Astrocyte (in vitro differentiated cells and primary cell): ENCODE results near the gene SYNGR2. TPM values are rescaled to one million over a fixed set of nuclear protein-coding genes. Genes with fewer than 3 reads are reported as not detected.

Experiments
- DNase-seq: peaks from one replicate; pipeline ENCODE4 v3.0.0-alpha.2; 2010; ENCODE audit warnings: low read depth
- FAIRE-seq: peaks from 2 replicates; lab custom pipeline; 2011; peaks lifted over from hg19 to GRCh38; lab: Jason Lieb, UNC
- H2AFZ ChIP-seq: 2 replicates; pipeline ENCODE4 v1.6.0; 2012; ENCODE audit warnings: low read depth, low read length, inconsistent platforms
- H3K27ac ChIP-seq: 2 replicates; pipeline ENCODE4 v1.5.1; 2011; ENCODE audit warnings: low read depth, low read length, inconsistent platforms
- H3K27me3 ChIP-seq: 2 replicates; pipeline ENCODE4 v1.6.0; 2011; ENCODE audit warnings: low read length, inconsistent platforms; ENCODE audit not compliant: insufficient read depth
- H3K36me3 ChIP-seq: 2 replicates; pipeline ENCODE4 v1.5.1; 2011; ENCODE audit warnings: low read length, inconsistent platforms; ENCODE audit not compliant: insufficient read depth
- H3K4me1 ChIP-seq: 2 replicates; pipeline ENCODE4 v1.5.1; 2011; ENCODE audit warnings: low read length, inconsistent platforms; ENCODE audit not compliant: insufficient read depth
- H3K4me2 ChIP-seq: 2 replicates; pipeline ENCODE4 v1.6.0; 2012; ENCODE audit warnings: low read length, inconsistent platforms
- H3K4me3 ChIP-seq: 2 replicates; pipeline ENCODE4 v1.5.1; 2011; ENCODE audit warnings: low read depth, mild to moderate bottlenecking, low read length, inconsistent platforms; ENCODE audit not compliant: insufficient read depth
- H3K79me2 ChIP-seq: 2 replicates; pipeline ENCODE4 v1.6.0; 2012; ENCODE audit warnings: mild to moderate bottlenecking, low read length, inconsistent platforms; ENCODE audit not compliant: insufficient read depth
- H3K9ac ChIP-seq: 2 replicates; pipeline ENCODE4 v1.6.0; 2012; ENCODE audit warnings: mild to moderate bottlenecking, low read length, inconsistent platforms
- H3K9me3 ChIP-seq: 2 replicates; pipeline ENCODE4 v1.5.1; 2012; ENCODE audit warnings: low read depth, mild to moderate bottlenecking, low read length, inconsistent platforms; ENCODE audit not compliant: insufficient read depth
- H4K20me1 ChIP-seq: 2 replicates; pipeline ENCODE4 v1.6.0; 2012; ENCODE audit warnings: low read length, inconsistent platforms; ENCODE audit not compliant: insufficient read depth
- H3K27ac Mint-ChIP-seq: one replicate; pipeline ENCODE4 v1.8.0; 2021; ENCODE audit warnings: mild to moderate bottlenecking, mixed read lengths; ENCODE audit not compliant: unreplicated experiment
- H3K27me3 Mint-ChIP-seq: one replicate; pipeline ENCODE4 v1.8.0; 2021; ENCODE audit warnings: low read depth, mixed read lengths; ENCODE audit not compliant: unreplicated experiment
- H3K36me3 Mint-ChIP-seq: one replicate; pipeline ENCODE4 v1.8.0; 2021; ENCODE audit warnings: low read depth, mixed read lengths; ENCODE audit not compliant: unreplicated experiment
- H3K4me1 Mint-ChIP-seq: one replicate; pipeline ENCODE4 v1.8.0; 2021; ENCODE audit warnings: low read depth, mixed read lengths; ENCODE audit not compliant: unreplicated experiment
- H3K4me3 Mint-ChIP-seq: one replicate; pipeline ENCODE4 v1.8.0; 2021; ENCODE audit warnings: mild to moderate bottlenecking, moderate library complexity, mixed read lengths; ENCODE audit not compliant: unreplicated experiment
- H3K9me3 Mint-ChIP-seq: one replicate; pipeline ENCODE4 v1.8.0; 2021; ENCODE audit warnings: mild to moderate bottlenecking, mixed read lengths; ENCODE audit not compliant: unreplicated experiment
- CTCF ChIP-seq: IDR thresholded peaks from 2 replicates; pipeline ENCODE4 v1.5.1; 2011; ENCODE audit warnings: low read depth, mild to moderate bottlenecking, inconsistent platforms, low read length, moderate library complexity; ENCODE audit not compliant: insufficient read depth
- EZH2 ChIP-seq: IDR thresholded peaks from 2 replicates; pipeline ENCODE4 v1.6.1; 2012; ENCODE audit warnings: mild to moderate bottlenecking, low read length, inconsistent platforms; ENCODE audit not compliant: insufficient read depth
- total RNA-seq: library from RNA; stranded (reverse); gene quantifications from 2 replicates; pipeline ENCODE4 v1.2.1, GENCODE V29; 2021

SYNGR2 gene
- total RNA-seq, 1 donor from 2014 or later = 82.2 TPM

- Mint-ChIP-seq H3K4me1 (peaks cover 15% of the 10 kb centered on the region), H3K27me3 (peaks cover 3% of the 10 kb centered on the region), H3K9me3 (no peaks in the 10 kb centered on the region), H3K27ac (peak overlapping the region; percentile 34), H3K36me3 (no peaks in the 10 kb centered on the region), H3K4me3 (no peak overlapping the region)
- H4K20me1 ChIP-seq = no peaks in the 10 kb centered on the region
- H3K79me2 ChIP-seq = no peaks in the 10 kb centered on the region
- no peaks in the 10 kb centered on the region for H3K36me3 ChIP-seq
- no peak overlapping the region for H3K9ac ChIP-seq
- H2AFZ ChIP-seq = no peak overlapping the region
- TF ChIP-seq EZH2 (no peak), CTCF (no peak)
- H3K4me2 ChIP-seq = no peak overlapping the region
- DNase-seq (peak; percentile 25), FAIRE-seq (no peak)
- no peak overlapping the region for H3K27ac ChIP-seq
- no peaks in the 10 kb centered on the region for H3K9me3 ChIP-seq
- no peak overlapping the region for H3K4me3 ChIP-seq
- peaks cover 10% of the 10 kb centered on the region for H3K4me1 ChIP-seq
- H3K27me3 ChIP-seq = no peaks in the 10 kb centered on the region
These were observed 24.1 kb upstream of the SYNGR2 start for GRCh38 chr17:78144147-78144719.

GRCh38 chr17:78144736-78145641 lies 23.4 kb upstream of the SYNGR2 start:
- no peaks in the 10 kb centered on the region for H3K79me2 ChIP-seq
- H3K27ac ChIP-seq = no peak overlapping the region
- no peak overlapping the region for H2AFZ ChIP-seq
- no peaks in the 10 kb centered on the region for H3K9me3 ChIP-seq
- H3K27me3 Mint-ChIP-seq = peaks cover 3% of the 10 kb centered on the region
- H3K9me3 Mint-ChIP-seq = no peaks in the 10 kb centered on the region
- no peaks in the 10 kb centered on the region for H3K27me3 ChIP-seq
- TF ChIP-seq CTCF (no peak), EZH2 (no peak)
- H3K4me3 ChIP-seq = no peak overlapping the region
- peaks cover 10% of the 10 kb centered on the region for H3K4me1 ChIP-seq
- H3K4me2 ChIP-seq = no peak overlapping the region
- H3K36me3 Mint-ChIP-seq = no peaks in the 10 kb centered on the region
- no peak for FAIRE-seq
- DNase-seq = no peak
- H3K4me3 Mint-ChIP-seq = no peak overlapping the region
- H3K9ac ChIP-seq = no peak overlapping the region
- H3K27ac Mint-ChIP-seq = no peak overlapping the region
- H3K4me1 Mint-ChIP-seq = peaks cover 15% of the 10 kb centered on the region
- no peaks in the 10 kb centered on the region for H3K36me3 ChIP-seq
- no peaks in the 10 kb centered on the region for H4K20me1 ChIP-seq

- H3K36me3 ChIP-seq = no peaks in the 10 kb centered on the region
- no peaks in the 10 kb centered on the region for H3K27me3 ChIP-seq
- Mint-ChIP-seq H3K36me3 (no peaks in the 10 kb centered on the region), H3K4me1 (peaks cover 18% of the 10 kb centered on the region), H3K27me3 (peaks cover 3% of the 10 kb centered on the region), H3K27ac (no peak overlapping the region), H3K4me3 (no peak overlapping the region), H3K9me3 (no peaks in the 10 kb centered on the region)
- H2AFZ ChIP-seq = no peak overlapping the region
- H3K4me3 ChIP-seq = no peak overlapping the region
- TF ChIP-seq CTCF (no peak), EZH2 (no peak)
- peaks cover 9% of the 10 kb centered on the region for H3K4me1 ChIP-seq
- H3K79me2 ChIP-seq = no peaks in the 10 kb centered on the region
- FAIRE-seq (no peak), DNase-seq (no peak)
- H3K9me3 ChIP-seq = no peaks in the 10 kb centered on the region
- H3K9ac ChIP-seq = no peak overlapping the region
- H3K4me2 ChIP-seq = no peak overlapping the region
- no peaks in the 10 kb centered on the region for H4K20me1 ChIP-seq
- H3K27ac ChIP-seq = no peak overlapping the region
These were observed 21.9 kb upstream of the SYNGR2 start for GRCh38 chr17:78146471-78146869.
